GM18517 (cell line): ENCODE measurements around the gene FXYD4.

ENCODE experiments used
- ATAC-seq: cut with Tn5 transposase; IDR thresholded peaks from one replicate; pipeline ENCODE4 v1.9.1; 2021; ENCODE audit warnings: mild to moderate bottlenecking, moderate library complexity; ENCODE audit not compliant: unreplicated experiment

FXYD4 gene

DNA sequence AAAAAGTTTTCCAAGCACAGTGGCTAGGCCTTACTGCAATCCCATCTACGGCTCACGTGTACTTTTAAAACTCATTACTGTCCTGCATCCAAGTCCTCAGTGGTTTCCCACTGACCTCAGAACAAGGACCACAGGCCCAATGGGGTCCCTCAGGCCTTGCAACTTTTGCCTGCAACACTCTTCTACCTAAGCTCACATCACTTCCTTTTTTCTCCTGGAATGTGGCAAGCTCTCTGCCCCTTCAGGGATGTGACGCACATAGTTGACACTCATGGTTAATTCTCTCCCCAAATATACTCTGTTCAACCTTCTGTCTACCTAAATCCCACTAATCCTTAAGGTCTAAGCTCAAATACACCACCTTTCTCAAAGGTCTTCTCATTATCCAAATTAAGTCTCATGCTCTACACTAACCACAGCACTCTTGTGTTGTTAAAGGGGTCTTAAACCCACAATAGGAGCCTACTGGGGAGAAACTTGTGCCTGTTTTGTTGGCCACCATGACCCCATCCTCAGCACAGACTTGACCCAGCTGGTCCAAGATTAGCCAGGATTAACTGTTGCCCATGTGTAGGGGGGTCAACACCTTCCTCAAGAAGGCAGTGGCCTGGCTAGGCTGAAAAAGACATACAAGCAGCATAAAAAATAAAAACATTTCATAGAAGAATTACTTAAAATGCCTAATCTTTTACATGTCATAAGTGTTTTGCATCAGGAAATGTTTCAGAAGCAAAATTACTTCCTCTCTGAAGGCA, 22.3 kb downstream of the FXYD4 start:
- ATAC-seq: no peak

DNA sequence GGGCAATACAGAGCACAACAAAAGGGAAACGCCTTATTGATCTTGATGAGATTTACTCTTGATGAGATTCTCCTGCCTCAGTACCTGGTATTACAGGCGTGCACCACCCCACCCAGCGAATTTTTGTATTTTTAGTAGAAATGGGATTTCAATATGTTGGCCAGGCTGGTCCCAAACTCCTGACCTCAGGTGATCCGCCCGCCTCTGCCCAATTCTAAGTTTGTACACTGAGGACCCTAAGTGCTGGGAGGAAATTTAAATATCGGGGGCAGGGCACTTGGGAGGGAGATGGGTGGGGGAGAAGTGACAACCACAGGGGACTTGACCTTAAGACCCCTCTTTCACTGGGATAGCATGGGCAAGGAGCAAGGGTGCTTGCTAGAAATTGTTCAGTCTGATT, 23.4 kb downstream of the FXYD4 start:
- ATAC-seq: no peak

DNA sequence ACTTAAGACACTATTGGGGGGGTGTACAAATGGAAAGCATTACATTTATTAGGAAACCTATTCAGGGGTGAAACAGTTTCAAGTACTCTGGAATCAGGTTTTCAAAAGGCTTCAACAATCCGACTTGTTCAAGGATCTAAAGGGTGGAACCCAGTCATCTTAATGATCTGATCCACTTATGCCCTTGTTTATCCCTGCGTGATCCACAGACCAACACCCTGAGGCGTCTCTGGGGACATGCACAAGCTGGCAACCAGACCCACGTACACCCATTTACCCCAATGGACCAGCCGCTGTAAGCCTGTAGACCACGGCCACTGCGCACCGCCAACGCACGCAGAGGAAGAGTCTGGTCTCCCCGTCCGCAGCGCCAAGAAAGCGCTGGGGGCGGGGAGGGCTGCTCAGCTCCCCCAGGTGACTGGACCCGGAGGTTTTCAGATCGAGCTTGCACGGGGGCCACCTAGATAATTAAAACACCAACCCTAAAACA, 24.2 kb downstream of the FXYD4 start:
- ATAC-seq: no peak

DNA sequence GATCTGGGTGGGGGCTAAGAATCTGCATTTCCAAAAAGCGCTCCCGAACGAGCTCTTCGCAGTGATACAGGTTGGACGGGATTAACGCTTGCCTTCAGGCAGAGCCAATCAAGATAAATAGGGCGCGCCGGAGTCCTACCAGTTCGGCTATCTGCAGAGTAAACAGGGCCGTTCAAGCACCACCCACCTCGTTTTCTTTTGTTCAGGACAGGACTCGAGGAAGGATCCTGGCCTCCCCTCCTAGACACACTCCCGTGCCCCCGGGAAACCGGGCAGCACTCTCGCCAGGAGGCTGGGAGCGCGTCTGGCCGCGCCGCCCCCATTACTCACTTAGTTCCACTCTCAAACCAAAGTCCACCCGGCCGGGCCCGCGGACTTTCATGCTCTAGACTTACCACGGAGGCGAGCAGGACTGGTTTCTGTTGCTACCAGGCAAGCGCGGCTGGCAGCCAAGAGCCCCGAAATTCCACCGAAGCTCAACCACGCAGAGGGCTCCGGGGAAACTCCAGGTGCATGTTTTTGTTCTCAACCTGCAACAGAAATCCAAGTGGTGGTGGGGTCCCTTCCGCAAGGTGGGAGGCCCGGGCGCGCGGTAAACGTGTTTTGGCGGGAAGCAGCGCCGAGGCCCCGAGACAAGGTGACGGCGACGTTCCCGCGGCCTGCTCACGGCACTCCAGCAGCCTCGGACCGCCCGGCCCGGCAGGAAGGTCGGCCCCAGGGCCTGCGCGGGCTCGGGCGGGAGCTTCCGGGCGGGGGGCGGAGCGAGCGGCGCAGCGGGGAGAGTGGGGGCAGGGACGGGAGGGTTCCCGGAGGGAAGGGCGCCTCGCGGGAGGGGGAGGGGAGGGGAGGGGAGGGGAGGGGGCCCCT, 24.9 kb downstream of the FXYD4 start:
- ATAC-seq: peak; percentile 15

DNA sequence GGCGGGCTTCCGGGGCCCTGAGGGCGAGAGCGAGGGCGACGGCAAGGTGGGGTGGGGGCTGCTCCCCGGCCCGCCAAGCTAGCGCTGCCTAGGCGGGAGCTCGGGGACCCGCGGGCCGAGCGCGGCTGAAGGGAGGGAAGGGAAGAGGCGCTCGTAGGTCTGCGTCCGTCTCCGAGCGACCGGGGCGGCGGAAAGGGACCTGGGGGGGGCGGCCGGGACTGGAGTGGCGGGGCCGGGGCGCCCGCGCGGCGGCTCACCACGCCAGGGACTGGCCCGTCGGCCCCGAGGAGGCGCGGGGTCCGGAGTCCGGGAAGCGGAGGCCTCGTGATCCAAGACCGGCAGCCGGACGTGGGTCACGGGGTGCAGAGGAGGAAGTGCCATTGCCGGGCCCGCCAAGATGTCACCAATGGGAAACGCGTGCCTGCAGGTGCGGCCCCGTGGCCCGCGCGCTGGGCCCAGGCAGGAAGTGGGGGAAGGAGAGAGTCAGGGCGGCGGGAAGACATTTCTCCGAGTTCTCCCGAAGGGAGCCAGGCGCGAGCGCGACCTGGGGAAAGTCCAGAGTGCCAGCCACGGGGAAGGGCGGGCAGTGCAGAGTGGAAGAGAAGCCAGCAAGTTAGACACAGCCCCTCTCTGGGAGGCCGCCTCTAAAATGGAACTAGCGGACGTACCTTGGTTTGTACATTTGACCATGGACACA, 25.6 kb downstream of the FXYD4 start:
- peak; percentile 79 for ATAC-seq

DNA sequence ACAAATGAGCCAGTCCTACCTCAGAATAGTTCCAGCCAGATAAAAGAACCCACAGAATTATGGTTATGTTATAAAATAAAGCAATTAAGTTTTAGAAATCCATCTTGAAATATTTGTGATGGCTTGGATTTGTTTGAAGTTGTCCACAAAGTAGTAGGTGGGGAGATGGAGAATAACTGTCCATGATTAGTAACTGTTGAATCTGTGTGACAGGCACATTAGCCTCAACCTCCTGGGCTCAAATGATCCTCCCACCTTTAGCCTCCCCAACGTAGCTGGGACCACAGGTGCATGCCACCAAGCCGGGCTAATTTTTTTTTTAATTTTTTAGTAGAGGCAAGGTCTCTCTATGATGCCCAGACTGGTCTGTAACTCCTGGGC, 27.5 kb downstream of the FXYD4 start:
- no peak for ATAC-seq

DNA sequence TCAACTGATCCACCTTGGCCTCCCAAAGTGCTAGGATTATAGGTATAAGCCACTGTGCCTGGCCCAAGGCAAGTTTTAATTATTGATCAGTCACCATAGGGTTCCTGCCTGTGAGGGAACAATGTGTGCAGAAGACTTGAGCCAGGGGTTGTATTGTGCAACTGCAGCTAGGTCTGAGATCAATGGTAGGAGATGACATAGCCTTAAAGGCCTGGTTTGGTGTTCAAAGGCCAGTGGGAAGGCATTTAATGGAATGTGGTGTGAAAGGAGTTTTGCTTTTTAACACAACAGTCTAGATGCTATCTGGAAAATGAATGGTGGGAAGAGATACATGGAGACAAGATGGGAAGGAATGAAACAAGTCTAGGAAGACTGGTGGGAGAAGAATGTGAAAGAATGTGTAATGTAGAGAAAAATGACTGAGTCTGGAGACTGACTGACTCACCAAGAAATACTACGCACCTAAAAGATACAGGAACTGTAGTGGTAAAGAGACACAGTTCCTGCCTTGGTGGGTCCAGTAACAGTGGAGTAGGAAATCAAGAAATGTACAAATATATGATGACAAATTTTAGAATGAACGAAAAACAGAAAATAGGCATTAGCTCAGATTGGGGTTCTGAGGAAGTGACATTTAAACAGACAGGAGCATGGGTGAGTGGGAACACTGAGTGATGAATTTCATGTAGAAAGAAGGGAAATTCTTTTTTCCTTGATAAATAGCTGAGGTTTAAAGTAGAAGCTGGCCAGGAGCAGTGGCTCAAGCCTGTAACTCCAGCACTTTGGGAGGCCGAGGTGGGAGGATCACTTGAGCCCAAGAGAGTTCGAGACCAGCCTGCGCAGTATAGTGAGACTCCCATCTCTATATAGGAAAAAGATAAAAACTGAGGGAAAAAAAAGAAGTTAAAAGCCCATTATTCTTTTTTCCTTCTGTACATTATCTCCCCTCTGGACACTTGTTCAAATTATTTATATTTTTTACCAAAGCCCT, 28.2 kb downstream of the FXYD4 start:
- no peak for ATAC-seq

DNA sequence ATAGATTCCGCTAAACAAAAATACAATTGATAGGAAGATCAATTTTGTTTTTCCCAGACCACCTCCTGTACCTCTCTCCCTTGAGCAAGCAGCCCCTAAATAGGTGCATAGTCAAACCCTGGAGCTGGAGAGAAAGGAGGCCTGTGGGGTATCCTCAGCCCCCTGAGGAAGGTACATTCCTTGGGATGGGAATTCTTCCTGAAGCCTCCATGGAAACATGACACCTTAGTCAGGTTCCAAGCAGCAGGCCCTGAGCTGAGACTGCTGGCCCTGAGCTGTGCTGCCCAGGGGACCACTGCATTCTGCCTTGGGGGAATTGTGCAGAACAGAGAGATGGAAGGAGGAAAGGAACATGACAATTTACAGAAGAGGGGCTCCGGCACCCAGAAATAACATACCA, 30.2 kb downstream of the FXYD4 start:
- ATAC-seq: no peak

DNA sequence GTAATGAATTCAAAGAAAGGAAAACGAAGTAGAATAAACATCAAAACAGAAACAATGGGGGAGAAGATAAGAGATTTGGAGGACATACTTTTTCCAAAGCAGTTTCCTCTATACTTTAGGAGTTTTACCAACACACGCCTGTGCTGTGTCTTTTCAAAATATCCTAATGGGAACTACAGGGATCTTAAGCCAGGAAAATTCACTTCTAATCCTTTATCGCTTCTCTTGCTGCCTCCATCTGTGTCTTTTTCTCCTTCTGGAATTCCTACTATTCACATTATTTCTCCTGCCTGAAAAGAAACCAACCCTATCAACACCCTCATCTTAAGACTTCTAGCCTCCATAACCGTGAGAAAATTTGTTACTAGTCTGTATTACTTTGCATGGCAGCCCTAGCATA, 30.7 kb downstream of the FXYD4 start:
- ATAC-seq: no peak

DNA sequence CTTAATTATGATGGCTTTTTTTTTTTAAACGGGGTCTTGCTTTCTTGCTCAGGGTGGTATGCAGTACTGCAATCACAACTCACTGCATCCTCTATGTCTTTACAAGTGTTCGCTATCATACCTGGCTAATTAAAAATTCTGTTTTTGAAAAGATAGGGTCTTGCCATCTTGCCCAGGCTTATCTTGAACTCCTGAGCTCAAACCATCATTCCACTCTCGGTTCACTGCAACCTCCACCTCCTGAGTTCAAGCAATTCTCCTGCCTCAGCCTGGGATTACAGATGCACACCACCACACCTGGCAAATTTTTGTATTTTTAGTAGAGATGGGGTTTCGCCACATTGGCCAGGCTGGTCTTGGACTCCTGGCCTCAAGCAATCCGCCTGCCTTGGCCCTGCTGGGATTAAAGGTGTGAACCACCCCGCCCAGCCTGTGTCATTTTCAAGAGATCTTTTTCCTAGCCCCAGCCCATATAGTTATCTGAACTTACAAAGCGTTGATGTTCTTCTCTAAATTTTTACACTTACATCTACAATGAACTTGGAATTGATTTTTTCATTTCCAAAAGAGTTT, 31.5 kb downstream of the FXYD4 start:
- no peak for ATAC-seq

DNA sequence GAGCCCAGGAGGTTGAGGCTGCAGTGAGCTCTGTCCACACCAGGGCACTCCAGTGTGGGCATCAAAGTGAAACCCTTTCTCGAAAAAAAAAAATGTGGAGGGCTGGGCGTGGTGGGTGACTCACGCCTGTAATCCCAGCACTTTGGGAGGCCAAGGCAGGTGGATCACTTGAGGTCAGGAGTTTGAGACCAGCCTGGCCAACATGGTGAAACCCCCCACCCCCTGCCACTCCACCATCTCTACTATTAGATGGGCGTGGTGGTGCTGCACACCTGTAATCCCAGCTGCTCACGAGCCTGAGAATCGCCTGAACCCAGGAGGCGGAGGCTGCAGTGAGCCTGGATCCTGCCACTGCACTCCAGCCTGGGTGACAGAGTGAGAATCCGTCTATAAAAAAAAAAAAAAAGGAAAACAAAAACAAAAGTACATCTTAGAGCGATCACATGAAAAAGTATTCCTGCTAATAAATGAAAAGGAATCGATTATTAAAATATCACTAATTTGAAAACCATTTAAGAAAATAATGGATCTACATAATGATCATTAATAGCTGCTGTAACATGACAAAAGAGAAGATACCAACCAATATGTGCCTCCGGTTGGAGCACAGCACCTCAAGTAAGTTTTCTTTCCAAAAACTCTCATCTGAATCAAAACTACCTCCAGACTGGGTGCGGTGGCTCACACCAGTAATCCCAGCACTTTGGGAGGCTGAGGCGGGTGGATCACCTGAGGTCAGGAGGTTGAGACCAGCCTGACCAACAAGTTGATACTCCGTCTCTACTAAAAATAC, 32.7 kb downstream of the FXYD4 start:
- ATAC-seq: no peak

DNA sequence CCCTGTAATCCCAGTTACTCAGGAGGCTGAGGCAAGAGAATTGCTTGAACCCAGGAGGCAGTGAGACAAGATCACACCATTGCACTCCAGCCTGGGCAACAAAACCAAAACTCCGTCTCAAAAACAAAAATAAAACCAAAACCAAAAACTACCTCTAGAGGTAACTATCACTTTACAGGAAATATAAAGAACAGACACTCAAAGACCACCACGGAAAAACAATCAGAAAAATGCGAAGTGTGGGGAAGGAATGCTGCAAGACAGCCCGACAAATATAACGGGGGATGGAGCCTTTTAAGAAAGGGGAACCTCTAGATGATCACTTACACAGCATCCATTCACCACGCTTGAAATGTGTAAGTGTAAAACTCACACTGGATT, 33.3 kb downstream of the FXYD4 start:
- ATAC-seq: peak; percentile 15

DNA sequence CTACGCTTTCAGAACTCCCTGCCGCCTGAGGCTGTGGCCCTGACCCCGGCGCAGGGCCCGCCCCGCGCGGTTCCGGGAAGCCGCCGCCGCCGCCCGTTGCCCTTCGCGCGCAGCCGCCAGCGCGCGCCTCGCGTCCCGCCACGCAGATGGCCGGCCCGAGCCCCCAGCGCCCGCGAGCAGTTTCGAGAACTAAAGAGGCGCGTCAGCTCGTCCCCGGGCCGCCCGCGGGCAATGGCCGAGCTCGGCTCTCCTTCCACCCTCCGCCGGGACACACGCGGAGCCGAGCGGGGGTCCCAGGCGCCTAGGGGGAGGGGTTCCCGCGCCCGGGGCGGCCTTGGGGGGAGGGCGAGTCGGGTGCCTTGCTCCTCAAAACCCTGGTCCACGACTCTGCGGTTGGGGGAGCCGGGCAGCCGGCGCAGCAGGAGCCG, 35.7 kb downstream of the FXYD4 start:
- ATAC-seq: peak; percentile 17

DNA sequence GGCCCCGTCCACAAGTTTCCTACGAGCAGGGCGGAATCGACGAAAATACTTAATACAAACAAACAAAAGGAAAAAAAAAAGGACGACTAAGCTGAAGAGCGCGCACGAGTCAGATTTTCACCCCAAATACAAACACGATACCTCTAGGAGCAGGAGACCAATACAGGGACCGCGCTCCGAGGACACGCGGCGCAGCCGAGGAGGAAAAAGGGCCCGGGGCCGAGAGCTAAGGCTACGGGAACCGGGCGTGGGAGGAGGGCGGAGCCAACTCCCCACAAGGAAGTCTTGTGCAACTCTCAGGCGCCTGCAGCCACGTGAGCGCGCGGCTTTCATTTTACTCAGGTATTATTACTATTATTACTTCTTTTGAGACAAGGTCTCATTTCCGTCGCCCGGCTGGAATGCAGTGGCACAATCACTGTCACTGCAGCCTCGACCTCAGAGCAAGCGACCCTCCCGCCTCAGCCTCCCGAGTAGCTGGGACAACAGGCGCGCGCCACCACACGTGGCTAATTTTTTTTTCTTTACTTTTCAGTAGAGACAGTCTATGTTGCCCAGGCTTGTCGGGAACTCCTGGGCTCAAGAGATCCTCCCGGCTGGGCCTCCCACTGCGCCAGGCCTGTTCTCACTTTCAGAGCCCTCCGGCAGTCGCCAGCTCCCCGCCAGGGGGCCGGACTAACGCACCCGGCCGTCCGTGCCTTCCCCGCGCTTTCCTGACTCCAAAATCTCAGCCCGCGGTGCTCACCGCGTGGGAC, 36.3 kb downstream of the FXYD4 start:
- ATAC-seq: peak; percentile 57

DNA sequence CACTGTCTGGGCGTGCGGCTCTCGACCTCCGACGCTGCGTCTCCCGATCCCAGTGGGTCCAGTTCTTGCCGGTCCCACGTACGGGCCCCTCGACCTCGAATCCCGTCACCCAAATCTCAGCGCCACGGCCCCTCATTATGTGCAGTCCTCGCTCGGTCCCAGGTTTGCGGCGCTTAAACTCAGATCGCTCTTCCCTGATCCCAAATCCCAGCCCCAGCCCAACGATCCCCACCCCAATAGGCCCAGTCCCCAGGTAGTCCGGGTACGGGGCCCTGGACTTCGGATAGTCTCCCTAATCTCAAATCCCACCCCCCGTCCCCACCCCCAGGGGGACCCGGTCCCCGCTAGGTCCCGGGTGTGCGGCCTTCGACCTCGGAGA, 36.9 kb downstream of the FXYD4 start:
- no peak for ATAC-seq

DNA sequence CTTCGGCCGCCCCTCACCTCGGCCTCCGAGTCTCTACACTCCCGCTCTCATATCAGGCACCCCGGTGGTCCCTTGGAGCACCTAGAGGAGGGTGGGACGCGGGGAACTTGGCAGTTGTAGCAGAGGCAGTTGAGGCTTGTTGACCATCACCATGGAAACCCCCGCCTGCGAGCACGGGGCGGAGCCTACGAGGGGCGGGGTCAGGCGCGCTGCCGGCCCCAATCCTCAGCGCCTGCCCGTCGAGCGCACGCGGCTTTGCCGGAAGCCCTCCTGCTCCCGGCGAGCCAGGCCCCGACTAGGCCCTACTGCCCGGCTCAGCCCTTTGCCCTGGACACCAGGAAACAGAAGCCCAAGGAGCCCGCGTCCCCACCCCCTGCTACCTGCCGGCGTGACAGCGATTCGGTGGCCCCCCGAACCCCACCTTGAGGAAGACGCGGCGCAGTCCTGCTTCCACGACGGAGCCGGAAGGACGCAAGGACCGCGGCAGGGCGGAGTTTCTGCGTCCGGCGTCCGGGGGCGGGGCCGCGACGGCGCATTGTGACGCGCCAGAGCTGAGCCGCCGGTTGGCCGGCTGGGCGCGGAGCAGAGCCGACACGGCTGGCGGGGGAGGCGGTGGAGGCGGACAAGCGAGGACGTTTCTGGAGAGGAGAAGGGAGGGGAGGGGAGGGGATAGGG, 37.4 kb downstream of the FXYD4 start, which contains the start of gene HNRNPF:
TSS of gene HNRNPF (minus strand) at position 477 of the 675 bp plus-strand sequence. CDS start 21,302 bp downstream, outside the sequence.
- ATAC-seq: peak; percentile 51

DNA sequence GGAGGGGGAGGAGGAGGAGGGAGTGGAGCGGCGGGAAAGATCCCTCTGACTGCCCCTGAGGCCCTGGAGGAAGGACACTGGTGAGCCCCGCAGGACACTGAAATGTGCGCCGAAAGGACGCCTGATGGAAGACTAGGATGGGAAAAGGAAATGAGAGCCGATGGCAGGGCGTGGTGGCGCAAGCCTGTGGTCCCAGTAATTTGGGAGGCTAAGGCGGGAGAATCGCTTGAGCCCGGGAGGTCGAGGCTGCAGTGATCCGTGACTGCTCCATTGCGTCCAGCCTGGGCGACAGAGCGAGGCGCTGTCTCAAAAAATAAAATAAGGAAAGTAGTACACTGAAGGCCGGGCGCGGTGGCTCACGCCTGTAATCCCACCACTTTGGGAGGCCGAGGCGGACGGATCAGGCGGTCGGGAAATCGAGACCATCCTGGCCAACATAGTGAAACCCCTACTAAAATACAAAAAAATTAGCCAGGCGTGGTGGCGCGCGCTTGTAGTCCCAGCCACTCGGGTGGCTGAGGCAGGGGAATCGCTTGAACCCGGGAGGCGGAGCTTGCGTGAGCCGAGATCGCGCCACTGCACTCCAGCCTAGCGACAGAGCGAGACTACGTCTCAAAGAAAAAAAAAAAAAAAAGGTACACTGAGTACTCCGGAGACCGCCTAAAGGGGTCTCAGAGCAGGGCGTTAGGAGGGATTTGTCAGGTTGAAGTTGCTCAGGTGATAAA, 38.1 kb downstream of the FXYD4 start:
- ATAC-seq: no peak
